Measurements from ENCODE around the gene LGI2.

DNA sequence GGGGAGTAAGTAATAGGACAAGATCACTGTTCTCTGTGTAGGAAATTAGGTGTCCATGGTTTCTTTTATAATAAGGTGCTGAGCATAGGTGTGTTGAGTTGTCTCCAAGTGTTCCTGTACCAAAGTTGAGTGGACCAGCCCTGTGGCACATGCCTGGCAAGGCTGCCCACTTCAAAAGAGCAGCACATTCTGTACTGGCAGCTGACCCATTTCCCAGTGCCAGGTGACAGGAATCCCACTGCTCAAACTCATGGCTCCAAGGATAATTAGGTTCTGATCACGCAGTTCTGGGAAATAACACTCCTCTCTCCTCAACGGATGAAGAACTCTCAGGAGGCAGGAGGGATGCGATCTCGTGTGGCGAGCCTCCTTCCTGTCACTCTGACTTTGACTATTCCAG, 12.8 kb upstream of the LGI2 start:
- TF ChIP-seq, protein P1, sequence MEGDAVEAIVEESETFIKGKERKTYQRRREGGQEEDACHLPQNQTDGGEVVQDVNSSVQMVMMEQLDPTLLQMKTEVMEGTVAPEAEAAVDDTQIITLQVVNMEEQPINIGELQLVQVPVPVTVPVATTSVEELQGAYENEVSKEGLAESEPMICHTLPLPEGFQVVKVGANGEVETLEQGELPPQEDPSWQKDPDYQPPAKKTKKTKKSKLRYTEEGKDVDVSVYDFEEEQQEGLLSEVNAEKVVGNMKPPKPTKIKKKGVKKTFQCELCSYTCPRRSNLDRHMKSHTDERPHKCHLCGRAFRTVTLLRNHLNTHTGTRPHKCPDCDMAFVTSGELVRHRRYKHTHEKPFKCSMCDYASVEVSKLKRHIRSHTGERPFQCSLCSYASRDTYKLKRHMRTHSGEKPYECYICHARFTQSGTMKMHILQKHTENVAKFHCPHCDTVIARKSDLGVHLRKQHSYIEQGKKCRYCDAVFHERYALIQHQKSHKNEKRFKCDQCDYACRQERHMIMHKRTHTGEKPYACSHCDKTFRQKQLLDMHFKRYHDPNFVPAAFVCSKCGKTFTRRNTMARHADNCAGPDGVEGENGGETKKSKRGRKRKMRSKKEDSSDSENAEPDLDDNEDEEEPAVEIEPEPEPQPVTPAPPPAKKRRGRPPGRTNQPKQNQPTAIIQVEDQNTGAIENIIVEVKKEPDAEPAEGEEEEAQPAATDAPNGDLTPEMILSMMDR (IDR thresholded peaks at IDR 0.05; ENCODE audit: low read depth, low read length, missing input control): no peak
- TF ChIP-seq TAF1 (conservative IDR thresholded peaks at IDR 0.05): no peak
- TF ChIP-seq YY1 (IDR thresholded peaks at IDR 0.05): no peak
- no peak for TF ChIP-seq EGR1 (IDR thresholded peaks at IDR 0.05; ENCODE audit: low read depth in 2 of 2)
- no peak for TF ChIP-seq RAD21 (IDR thresholded peaks at IDR 0.05)
- TF ChIP-seq GABPA (IDR thresholded peaks at IDR 0.05 in 1 of 2, conservative IDR thresholded peaks at IDR 0.05 in 1 of 2): no peak
- TF ChIP-seq, protein P2, sequence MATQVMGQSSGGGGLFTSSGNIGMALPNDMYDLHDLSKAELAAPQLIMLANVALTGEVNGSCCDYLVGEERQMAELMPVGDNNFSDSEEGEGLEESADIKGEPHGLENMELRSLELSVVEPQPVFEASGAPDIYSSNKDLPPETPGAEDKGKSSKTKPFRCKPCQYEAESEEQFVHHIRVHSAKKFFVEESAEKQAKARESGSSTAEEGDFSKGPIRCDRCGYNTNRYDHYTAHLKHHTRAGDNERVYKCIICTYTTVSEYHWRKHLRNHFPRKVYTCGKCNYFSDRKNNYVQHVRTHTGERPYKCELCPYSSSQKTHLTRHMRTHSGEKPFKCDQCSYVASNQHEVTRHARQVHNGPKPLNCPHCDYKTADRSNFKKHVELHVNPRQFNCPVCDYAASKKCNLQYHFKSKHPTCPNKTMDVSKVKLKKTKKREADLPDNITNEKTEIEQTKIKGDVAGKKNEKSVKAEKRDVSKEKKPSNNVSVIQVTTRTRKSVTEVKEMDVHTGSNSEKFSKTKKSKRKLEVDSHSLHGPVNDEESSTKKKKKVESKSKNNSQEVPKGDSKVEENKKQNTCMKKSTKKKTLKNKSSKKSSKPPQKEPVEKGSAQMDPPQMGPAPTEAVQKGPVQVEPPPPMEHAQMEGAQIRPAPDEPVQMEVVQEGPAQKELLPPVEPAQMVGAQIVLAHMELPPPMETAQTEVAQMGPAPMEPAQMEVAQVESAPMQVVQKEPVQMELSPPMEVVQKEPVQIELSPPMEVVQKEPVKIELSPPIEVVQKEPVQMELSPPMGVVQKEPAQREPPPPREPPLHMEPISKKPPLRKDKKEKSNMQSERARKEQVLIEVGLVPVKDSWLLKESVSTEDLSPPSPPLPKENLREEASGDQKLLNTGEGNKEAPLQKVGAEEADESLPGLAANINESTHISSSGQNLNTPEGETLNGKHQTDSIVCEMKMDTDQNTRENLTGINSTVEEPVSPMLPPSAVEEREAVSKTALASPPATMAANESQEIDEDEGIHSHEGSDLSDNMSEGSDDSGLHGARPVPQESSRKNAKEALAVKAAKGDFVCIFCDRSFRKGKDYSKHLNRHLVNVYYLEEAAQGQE (IDR thresholded peaks at IDR 0.05): no peak
- TF ChIP-seq, protein P3, sequence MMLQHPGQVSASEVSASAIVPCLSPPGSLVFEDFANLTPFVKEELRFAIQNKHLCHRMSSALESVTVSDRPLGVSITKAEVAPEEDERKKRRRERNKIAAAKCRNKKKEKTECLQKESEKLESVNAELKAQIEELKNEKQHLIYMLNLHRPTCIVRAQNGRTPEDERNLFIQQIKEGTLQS (IDR thresholded peaks at IDR 0.05): no peak
- TF ChIP-seq, protein P4, sequence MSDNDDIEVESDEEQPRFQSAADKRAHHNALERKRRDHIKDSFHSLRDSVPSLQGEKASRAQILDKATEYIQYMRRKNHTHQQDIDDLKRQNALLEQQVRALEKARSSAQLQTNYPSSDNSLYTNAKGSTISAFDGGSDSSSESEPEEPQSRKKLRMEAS (IDR thresholded peaks at IDR 0.05): no peak
- TF ChIP-seq SP1 (IDR thresholded peaks at IDR 0.05): no peak
- TF ChIP-seq RXRA (IDR thresholded peaks at IDR 0.05): no peak
- TF ChIP-seq FOXA2 (IDR thresholded peaks at IDR 0.05): no peak
- no peak for TF ChIP-seq JUND (IDR thresholded peaks at IDR 0.05)
- TF ChIP-seq, protein P5, sequence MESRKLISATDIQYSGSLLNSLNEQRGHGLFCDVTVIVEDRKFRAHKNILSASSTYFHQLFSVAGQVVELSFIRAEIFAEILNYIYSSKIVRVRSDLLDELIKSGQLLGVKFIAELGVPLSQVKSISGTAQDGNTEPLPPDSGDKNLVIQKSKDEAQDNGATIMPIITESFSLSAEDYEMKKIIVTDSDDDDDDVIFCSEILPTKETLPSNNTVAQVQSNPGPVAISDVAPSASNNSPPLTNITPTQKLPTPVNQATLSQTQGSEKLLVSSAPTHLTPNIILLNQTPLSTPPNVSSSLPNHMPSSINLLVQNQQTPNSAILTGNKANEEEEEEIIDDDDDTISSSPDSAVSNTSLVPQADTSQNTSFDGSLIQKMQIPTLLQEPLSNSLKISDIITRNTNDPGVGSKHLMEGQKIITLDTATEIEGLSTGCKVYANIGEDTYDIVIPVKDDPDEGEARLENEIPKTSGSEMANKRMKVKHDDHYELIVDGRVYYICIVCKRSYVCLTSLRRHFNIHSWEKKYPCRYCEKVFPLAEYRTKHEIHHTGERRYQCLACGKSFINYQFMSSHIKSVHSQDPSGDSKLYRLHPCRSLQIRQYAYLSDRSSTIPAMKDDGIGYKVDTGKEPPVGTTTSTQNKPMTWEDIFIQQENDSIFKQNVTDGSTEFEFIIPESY (IDR thresholded peaks at IDR 0.05): no peak
